ENCODE data around the gene CGNL1.

GRCh38 chr15:57419335-57419734 is 43.0 kb downstream of the CGNL1 start:
- no peak for TF ChIP-seq POLR2A (IDR thresholded peaks at IDR 0.05)
- TF ChIP-seq CTCF (IDR thresholded peaks at IDR 0.05), result no peak
